B cell (primary cell): ENCODE data around the gene SKIC2.

Experiments used
- EZH2 ChIP-seq: IDR thresholded peaks from 2 replicates; pipeline ENCODE4 v1.6.1; 2012; ENCODE audit warnings: borderline replicate concordance, low read depth, mild to moderate bottlenecking, moderate library complexity, low read length; ENCODE audit not compliant: insufficient read depth, poor library complexity, severe bottlenecking
- TF ChIP-seq, protein P1 (sequence below): fragments of 200-600 bp; IDR thresholded peaks from one replicate; pipeline ENCODE4 v1.8.0; 2022; ENCODE audit warnings: antibody characterized with exemption, mild to moderate bottlenecking

DNA sequence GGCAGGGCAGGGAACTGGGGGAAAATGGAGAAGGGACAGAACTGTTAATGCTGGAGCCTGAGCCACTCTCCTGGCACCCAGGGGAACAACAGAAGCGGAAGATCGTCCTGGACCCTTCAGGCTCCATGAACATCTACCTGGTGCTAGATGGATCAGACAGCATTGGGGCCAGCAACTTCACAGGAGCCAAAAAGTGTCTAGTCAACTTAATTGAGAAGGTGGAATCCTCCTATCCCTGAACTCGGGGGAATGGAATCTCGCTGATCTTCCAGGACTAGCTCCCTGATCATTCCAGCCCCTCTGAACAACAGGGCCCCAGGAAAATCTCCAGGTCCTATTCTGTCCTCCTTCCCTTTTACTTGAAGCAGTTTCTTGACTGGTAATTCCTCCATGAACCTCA is 11.1 kb upstream of the SKIC2 start:
- TF ChIP-seq, protein P1, sequence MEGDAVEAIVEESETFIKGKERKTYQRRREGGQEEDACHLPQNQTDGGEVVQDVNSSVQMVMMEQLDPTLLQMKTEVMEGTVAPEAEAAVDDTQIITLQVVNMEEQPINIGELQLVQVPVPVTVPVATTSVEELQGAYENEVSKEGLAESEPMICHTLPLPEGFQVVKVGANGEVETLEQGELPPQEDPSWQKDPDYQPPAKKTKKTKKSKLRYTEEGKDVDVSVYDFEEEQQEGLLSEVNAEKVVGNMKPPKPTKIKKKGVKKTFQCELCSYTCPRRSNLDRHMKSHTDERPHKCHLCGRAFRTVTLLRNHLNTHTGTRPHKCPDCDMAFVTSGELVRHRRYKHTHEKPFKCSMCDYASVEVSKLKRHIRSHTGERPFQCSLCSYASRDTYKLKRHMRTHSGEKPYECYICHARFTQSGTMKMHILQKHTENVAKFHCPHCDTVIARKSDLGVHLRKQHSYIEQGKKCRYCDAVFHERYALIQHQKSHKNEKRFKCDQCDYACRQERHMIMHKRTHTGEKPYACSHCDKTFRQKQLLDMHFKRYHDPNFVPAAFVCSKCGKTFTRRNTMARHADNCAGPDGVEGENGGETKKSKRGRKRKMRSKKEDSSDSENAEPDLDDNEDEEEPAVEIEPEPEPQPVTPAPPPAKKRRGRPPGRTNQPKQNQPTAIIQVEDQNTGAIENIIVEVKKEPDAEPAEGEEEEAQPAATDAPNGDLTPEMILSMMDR, result no peak
- no peak for TF ChIP-seq EZH2
